GM15510 (cell line): ENCODE results near the gene FLACC1.

Experiments
- POLR2A ChIP-seq: IDR thresholded peaks from 3 replicates; pipeline ENCODE4 v1.6.1; 2011; ENCODE audit warnings: borderline replicate concordance; ENCODE audit not compliant: insufficient read length; ENCODE audit errors: extremely low read depth

FLACC1 gene

GRCh38 chr2:201360256-201360655, 3.1 kb upstream of the FLACC1 start:
- no peak for TF ChIP-seq POLR2A

- TF ChIP-seq POLR2A, result no peak
These were observed 1.5 kb upstream of the FLACC1 start for GRCh38 chr2:201358684-201359083.

GRCh38 chr2:201353116-201353515, 4.0 kb downstream of the FLACC1 start:
- no peak for TF ChIP-seq POLR2A

GRCh38 chr2:201350879-201351278, 6.3 kb downstream of the FLACC1 start:
- TF ChIP-seq POLR2A, result no peak

- TF ChIP-seq POLR2A, result no peak
These were observed 7.5 kb downstream of the FLACC1 start for GRCh38 chr2:201349601-201350000.

GRCh38 chr2:201348758-201349157, 8.4 kb downstream of the FLACC1 start:
- TF ChIP-seq POLR2A, result no peak

- no peak for TF ChIP-seq POLR2A
These were observed 10.0 kb downstream of the FLACC1 start for GRCh38 chr2:201347138-201347537.

- TF ChIP-seq POLR2A, result no peak
These were observed 11.4 kb downstream of the FLACC1 start for GRCh38 chr2:201345625-201346213.

- no peak for TF ChIP-seq POLR2A
These were observed 12.3 kb downstream of the FLACC1 start for GRCh38 chr2:201344663-201345366.

GRCh38 chr2:201343559-201343958, 13.6 kb downstream of the FLACC1 start:
- no peak for TF ChIP-seq POLR2A

- TF ChIP-seq POLR2A, result no peak
These were observed 14.2 kb downstream of the FLACC1 start for GRCh38 chr2:201342923-201343322.

- TF ChIP-seq POLR2A, result no peak
These were observed 27.7 kb downstream of the FLACC1 start for GRCh38 chr2:201329409-201329808.

GRCh38 chr2:201327678-201328077, 29.5 kb downstream of the FLACC1 start:
- TF ChIP-seq POLR2A, result no peak

- no peak for TF ChIP-seq POLR2A
These were observed 34.4 kb downstream of the FLACC1 start for GRCh38 chr2:201322772-201323171.

GRCh38 chr2:201320701-201321100, 36.4 kb downstream of the FLACC1 start:
- no peak for TF ChIP-seq POLR2A

- no peak for TF ChIP-seq POLR2A
These were observed 36.9 kb downstream of the FLACC1 start for GRCh38 chr2:201320257-201320656.
